Stimulated activated CD8-positive, alpha-beta memory T cell treated with anti-CD3 and anti-CD28 coated beads, Interleukin-12 subunit alpha, Interleukin-12 subunit beta, amount 100 ng/mL, for 24 hours (primary cell): ENCODE data around the gene TBC1D3B.
"Not testable (repeated sequence)": the region's sequence is repeated elsewhere in the genome, so short reads cannot be mapped to it uniquely, and the experiment has no call there.

ENCODE experiments used
- DNase-seq: peaks from one replicate; pipeline ENCODE4 v3.0.0-alpha.2; 2020; ENCODE audit errors: extremely low read depth

TBC1D3B gene

GRCh38 chr17:36181446-36182175 lies 5.2 kb upstream of the TBC1D3B start:
- not testable (repeated sequence) for DNase-seq

- not testable (repeated sequence) for DNase-seq
Measured at GRCh38 chr17:36168836-36169235, 7.6 kb downstream of the TBC1D3B start.

GRCh38 chr17:36153895-36154610 lies 22.4 kb downstream of the TBC1D3B start:
- no peak for DNase-seq

GRCh38 chr17:36152639-36153120 lies 23.8 kb downstream of the TBC1D3B start:
- DNase-seq = no peak

GRCh38 chr17:36151891-36152638 lies 24.4 kb downstream of the TBC1D3B start:
- DNase-seq = no peak

GRCh38 chr17:36149296-36149820 lies 27.1 kb downstream of the TBC1D3B start:
- DNase-seq = no peak

GRCh38 chr17:36148559-36149295 lies 27.7 kb downstream of the TBC1D3B start:
- peak; percentile 25 for DNase-seq

- DNase-seq = no peak
Measured at GRCh38 chr17:36147601-36148000, 28.8 kb downstream of the TBC1D3B start.

GRCh38 chr17:36144981-36145729 lies 31.3 kb downstream of the TBC1D3B start:
- DNase-seq = no peak

GRCh38 chr17:36144014-36144413 lies 32.4 kb downstream of the TBC1D3B start:
- DNase-seq = no peak

GRCh38 chr17:36142806-36143205 lies 33.6 kb downstream of the TBC1D3B start:
- DNase-seq = no peak

- DNase-seq = no peak
Measured at GRCh38 chr17:36142235-36142634, 34.2 kb downstream of the TBC1D3B start.

- DNase-seq = no peak
Measured at GRCh38 chr17:36136439-36136838, 40.0 kb downstream of the TBC1D3B start.

- DNase-seq = no peak
Measured at GRCh38 chr17:36136036-36136435, 40.4 kb downstream of the TBC1D3B start.

GRCh38 chr17:36135465-36135864 lies 41.0 kb downstream of the TBC1D3B start:
- DNase-seq = no peak

- no peak for DNase-seq
Measured at GRCh38 chr17:36133602-36134236, 42.7 kb downstream of the TBC1D3B start.

GRCh38 chr17:36132421-36132831 lies 44.0 kb downstream of the TBC1D3B start:
- no peak for DNase-seq

GRCh38 chr17:36131931-36132330 lies 44.5 kb downstream of the TBC1D3B start:
- DNase-seq = no peak

GRCh38 chr17:36131421-36131820 lies 45.0 kb downstream of the TBC1D3B start:
- DNase-seq = no peak

GRCh38 chr17:36130346-36130745 lies 46.1 kb downstream of the TBC1D3B start:
- DNase-seq = no peak
